Ovary (tissue), 3 donors: ENCODE results near the gene IMMP2L.

Experiments
- CTCF ChIP-seq, 3 donors: fragments of 450-650 bp in 2 of 3; fragments of 200-600 bp in 1 of 3; IDR thresholded peaks; one replicate each; pipeline versions ENCODE4 v1.5.1 to v1.8.0; 2016 to 2022; ENCODE audit warnings: antibody characterized with exemption in 3 of 3, mild to moderate bottlenecking in 1 of 3
- POLR2A ChIP-seq: fragments of 450-650 bp; IDR thresholded peaks from one replicate; pipeline ENCODE4 v1.6.1; 2017; ENCODE audit warnings: antibody characterized with exemption, mild to moderate bottlenecking, moderate library complexity
- donor health status: DM: no; HTN: no; CAD: no.

GRCh38 chr7:110831419-110831818 lies 730.9 kb downstream of the IMMP2L start:
- TF ChIP-seq CTCF (IDR thresholded peaks at IDR 0.05): no peak
- no peak for TF ChIP-seq POLR2A
